Cardiac fibroblast (primary cell): ENCODE results near the gene RASGEF1B.

Experiments
- DNase-seq, 2 donors: peaks; one replicate each; pipeline versions ENCODE4 v3.0.0 to v3.0.0-alpha.2; 2010; ENCODE audit warnings: low read depth in 2 of 2
- H3K4me3 ChIP-seq, 2 donors: replicated peaks in 1 of 2; 1 replicate in 1 of 2; 2 replicates in 1 of 2; pipeline ENCODE4 v1.5.1; 2011; ENCODE audit warnings: low read depth in 2 of 2, low read length in 2 of 2, mild to moderate bottlenecking in 2 of 2, moderate library complexity in 1 of 2
- CTCF ChIP-seq: IDR thresholded peaks from one replicate; pipeline ENCODE4 v1.5.1; 2011; ENCODE audit warnings: low read depth, mild to moderate bottlenecking, low read length, inconsistent platforms

Gene RASGEF1B

GRCh38 chr4:81392164-81392563, 79.5 kb downstream of the RASGEF1B start:
- H3K4me3 ChIP-seq: no peak overlapping the region
- DNase-seq: no peak
- TF ChIP-seq CTCF: no peak

GRCh38 chr4:81389720-81390119, 82.0 kb downstream of the RASGEF1B start:
- DNase-seq: no peak
- TF ChIP-seq CTCF: no peak
- H3K4me3 ChIP-seq: no peak overlapping the region

- no peak for TF ChIP-seq CTCF
- no peak for DNase-seq
- no peak overlapping the region for H3K4me3 ChIP-seq
Observed at GRCh38 chr4:81380437-81380836, 91.3 kb downstream of the RASGEF1B start.

- H3K4me3 ChIP-seq: no peak overlapping the region
- no peak for DNase-seq
- no peak for TF ChIP-seq CTCF
Observed at GRCh38 chr4:81378386-81378785, 93.3 kb downstream of the RASGEF1B start.

GRCh38 chr4:81377191-81377590, 94.5 kb downstream of the RASGEF1B start:
- H3K4me3 ChIP-seq: no peak overlapping the region
- no peak for DNase-seq
- no peak for TF ChIP-seq CTCF

- no peak for DNase-seq
- H3K4me3 ChIP-seq: no peak overlapping the region
- TF ChIP-seq CTCF: no peak
Observed at GRCh38 chr4:81376720-81377119, 95.0 kb downstream of the RASGEF1B start.
